NCI-H1092 (cell line): ENCODE measurements around the gene HMGXB3.
A peak's percentile ranks its signal among the peaks of the same experiment; 100 is the strongest.

Source experiments
- DNase-seq: peaks from one replicate; lab custom pipeline; 2025; lab: John Stamatoyannopoulos, UW

The HMGXB3 gene

GRCh38 chr5:150000256-150000989 lies at the start of gene HMGXB3, which contains the start of gene TIGD6:
TSS of gene HMGXB3 (plus strand) at chr5:150000739. CDS start at chr5:150004853, 4,114 bp downstream.
TSS of gene TIGD6 (minus strand) at chr5:150000654. CDS start at chr5:149996348, 4,306 bp downstream.
- peak; percentile 79 for DNase-seq

GRCh38 chr5:149951138-149951749 lies 49.3 kb upstream of the HMGXB3 start:
- DNase-seq: no peak

GRCh38 chr5:149953436-149954121 lies 47.0 kb upstream of the HMGXB3 start:
- DNase-seq: no peak

GRCh38 chr5:149954798-149955197 lies 45.7 kb upstream of the HMGXB3 start:
- DNase-seq: no peak

GRCh38 chr5:149956685-149957084 lies 43.9 kb upstream of the HMGXB3 start:
- no peak for DNase-seq

GRCh38 chr5:149957855-149958254 lies 42.7 kb upstream of the HMGXB3 start:
- DNase-seq: no peak

GRCh38 chr5:149959406-149960236 lies 40.9 kb upstream of the HMGXB3 start:
- no peak for DNase-seq

GRCh38 chr5:149960272-149961185 lies 40.0 kb upstream of the HMGXB3 start, which contains the start of gene SLC26A2:
TSS of gene SLC26A2 (plus strand) at chr5:149960758. CDS start at chr5:149977653, 16,895 bp downstream.
- DNase-seq: peak; percentile 90

GRCh38 chr5:149961186-149961685 lies 39.3 kb upstream of the HMGXB3 start:
- DNase-seq: no peak

GRCh38 chr5:149961957-149962409 lies 38.6 kb upstream of the HMGXB3 start:
- DNase-seq: no peak

GRCh38 chr5:149962601-149963300 lies 37.8 kb upstream of the HMGXB3 start:
- DNase-seq: no peak

GRCh38 chr5:149963729-149964128 lies 36.8 kb upstream of the HMGXB3 start:
- no peak for DNase-seq

GRCh38 chr5:149966946-149967345 lies 33.6 kb upstream of the HMGXB3 start:
- DNase-seq: no peak

GRCh38 chr5:149969181-149969930 lies 31.2 kb upstream of the HMGXB3 start:
- DNase-seq: no peak

- DNase-seq: no peak
Observed at GRCh38 chr5:149975409-149975808, 25.1 kb upstream of the HMGXB3 start.

- DNase-seq: no peak
Observed at GRCh38 chr5:149979896-149980295, 20.6 kb upstream of the HMGXB3 start.

GRCh38 chr5:149981206-149981605 lies 19.3 kb upstream of the HMGXB3 start:
- DNase-seq: no peak

- DNase-seq: no peak
Observed at GRCh38 chr5:149982505-149982904, 18.0 kb upstream of the HMGXB3 start.

GRCh38 chr5:149988126-149988525 lies 12.4 kb upstream of the HMGXB3 start:
- DNase-seq: no peak
